GM19035 (cell line): ENCODE results near the gene NRBF2.
"Not testable (repeated sequence)": the region's sequence is repeated elsewhere in the genome, so short reads cannot be mapped to it uniquely, and the experiment has no call there.

Source experiments
- ATAC-seq: cut with Tn5 transposase; IDR thresholded peaks from one replicate; pipeline ENCODE4 v1.9.1; 2021; ENCODE audit not compliant: unreplicated experiment

The NRBF2 gene

DNA sequence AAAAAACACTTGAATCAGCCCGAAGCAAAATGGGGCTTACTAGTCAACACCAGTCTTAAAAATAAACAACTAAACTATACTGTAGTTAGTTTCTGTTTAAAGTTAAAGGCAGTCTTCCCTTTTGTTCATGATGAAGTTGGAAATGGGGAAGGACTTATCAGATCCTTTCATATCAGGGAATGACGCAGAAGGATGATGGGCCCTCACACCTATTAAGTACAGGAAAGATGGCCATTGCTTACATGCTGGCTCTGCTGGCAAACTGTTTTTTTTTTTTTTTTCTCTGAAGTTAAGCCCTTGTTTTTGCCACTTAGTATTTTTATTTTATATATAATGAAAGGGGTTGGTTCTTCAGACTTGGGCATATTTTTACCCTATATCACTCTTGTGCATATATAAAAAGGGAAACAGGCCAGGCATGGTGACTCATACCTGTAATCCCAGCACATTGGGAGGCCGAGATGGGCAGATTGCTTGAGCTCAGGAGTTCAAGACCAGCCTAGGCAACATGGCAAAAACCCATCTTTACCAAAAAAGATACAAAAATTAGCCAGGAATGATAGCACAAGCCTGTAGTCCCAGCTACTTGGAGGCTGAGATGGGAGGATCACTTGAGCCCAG lies 16.6 kb upstream of the NRBF2 start:
- ATAC-seq, result no peak

GRCh38 chr10:63119041-63119440 lies 14.1 kb upstream of the NRBF2 start:
- ATAC-seq, result no peak

DNA sequence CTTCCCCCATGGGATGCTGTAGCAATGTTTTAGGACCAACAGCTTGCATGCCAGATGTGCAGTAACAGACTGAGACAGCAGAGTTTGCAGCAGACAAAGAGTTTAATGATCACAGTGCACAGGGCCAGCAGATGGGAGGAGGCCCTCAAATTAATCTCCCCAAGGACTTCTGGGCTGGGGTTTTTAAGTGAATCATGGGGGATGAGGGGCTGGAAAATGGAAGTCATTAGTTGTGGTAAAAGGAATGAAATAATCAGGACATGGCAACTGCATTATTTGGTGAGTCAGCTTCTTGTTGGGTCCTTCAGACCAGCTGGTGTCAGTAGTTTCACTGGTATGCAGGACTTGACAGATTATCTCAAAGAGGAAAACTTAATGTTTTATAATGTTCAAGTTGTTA lies 12.6 kb upstream of the NRBF2 start:
- no peak for ATAC-seq

- no peak for ATAC-seq
These were observed 9.3 kb upstream of the NRBF2 start for GRCh38 chr10:63123727-63124362.

- ATAC-seq, result no peak
These were observed 7.7 kb upstream of the NRBF2 start for GRCh38 chr10:63125459-63125858.

GRCh38 chr10:63128443-63128842 lies 4.7 kb upstream of the NRBF2 start:
- ATAC-seq, result no peak

GRCh38 chr10:63129888-63130287 lies 3.2 kb upstream of the NRBF2 start:
- no peak for ATAC-seq

DNA sequence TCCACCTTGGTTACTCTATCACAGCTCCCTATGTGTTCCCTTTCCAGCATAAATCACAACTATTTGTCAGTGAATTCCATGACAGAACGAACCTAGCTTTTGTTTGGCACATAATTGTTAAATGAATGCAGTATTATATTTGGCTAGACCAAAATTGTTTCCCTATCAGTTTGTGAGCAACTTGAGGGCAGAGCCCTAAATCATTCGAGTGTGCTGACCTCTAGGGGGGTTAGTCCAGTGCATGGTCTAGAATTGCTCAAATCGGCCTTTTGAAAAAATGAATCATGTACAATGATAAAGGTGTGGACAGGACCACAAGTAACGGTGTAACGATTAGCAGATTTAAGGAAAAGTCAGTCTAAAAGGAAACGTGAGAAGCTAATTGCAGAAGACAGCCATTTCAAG lies 475 bp upstream of the NRBF2 start:
- ATAC-seq, result no peak

GRCh38 chr10:63133821-63134557 lies 861 bp downstream of the NRBF2 start:
- ATAC-seq, result no peak

DNA sequence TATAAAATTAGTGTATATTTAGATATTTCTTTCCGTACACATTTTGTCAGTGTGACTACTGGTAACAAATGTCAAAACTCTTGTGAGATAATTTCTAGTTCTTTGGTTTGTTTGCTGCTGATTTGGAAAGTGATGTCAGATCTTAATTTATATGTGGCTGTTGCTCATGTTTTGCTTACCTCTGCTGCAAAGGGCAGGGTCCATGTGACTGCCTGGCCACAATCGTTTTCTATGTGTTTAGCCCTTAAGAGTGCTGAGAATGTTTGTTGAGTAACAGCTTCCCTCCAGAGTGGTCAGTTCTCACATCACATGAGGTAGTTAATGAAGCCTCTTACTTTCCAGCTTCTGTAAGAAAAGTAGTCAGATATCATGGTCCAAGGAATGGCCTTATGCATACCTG lies 4.2 kb downstream of the NRBF2 start:
- no peak for ATAC-seq

DNA sequence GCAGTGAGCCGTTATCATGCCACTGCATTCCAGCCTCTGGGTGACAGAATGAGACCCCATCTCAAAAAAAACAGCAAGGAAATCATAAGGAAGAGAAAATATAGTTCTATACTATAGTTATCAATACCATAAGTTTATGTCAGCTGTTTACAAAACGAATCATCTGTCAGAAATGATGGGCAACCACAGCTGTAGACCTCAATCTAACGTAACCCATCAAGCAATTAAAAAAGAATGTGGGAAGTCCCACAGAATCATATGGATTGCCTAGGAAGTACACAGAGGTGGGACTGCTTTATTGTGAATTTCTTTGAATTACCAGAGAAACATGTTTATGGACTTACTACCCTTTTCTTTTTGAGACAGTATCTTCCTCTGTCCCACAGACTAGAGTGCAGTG lies 6.9 kb downstream of the NRBF2 start:
- no peak for ATAC-seq

DNA sequence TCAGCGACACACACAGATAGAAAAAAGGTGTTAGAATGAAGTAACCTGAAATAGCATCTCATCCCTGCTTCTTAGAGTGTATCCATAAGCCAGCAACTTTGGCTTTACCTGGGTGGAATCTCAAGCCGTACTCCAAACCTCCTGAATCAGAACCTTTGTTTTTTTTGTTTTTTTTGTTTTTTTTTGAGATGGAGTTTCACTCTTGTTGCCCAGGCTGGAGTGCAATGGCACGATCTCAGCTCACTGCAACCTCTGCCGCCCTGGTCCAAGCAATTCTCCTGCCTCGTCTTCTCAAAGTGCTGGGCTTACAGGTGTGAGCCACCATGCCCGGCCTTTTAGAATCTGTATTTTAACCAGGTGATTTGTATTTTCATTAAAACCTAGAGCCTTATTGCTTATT lies 9.0 kb downstream of the NRBF2 start:
- no peak for ATAC-seq

- no peak for ATAC-seq
These were observed 10.9 kb downstream of the NRBF2 start for GRCh38 chr10:63143987-63144386.

- no peak for ATAC-seq
These were observed 12.7 kb downstream of the NRBF2 start for GRCh38 chr10:63145782-63146181.

DNA sequence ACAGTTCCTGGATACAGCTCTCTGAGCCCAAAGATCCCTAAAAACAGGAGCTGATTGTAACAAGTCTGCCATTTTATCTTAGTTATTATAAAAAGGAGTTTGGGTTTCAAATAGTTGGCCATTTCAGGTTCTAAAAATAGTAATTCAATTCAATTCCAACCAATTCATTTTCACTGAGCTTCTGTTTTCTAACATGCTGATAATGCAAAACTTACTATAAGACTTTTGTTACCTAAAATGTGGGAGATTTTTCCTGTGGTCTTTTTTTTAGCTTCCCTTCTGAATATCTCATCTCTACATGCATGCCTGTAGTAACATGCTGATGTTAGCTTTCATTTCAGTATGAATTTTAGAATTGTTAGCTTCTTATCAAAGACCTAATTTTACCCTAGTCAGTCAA lies 13.4 kb downstream of the NRBF2 start:
- no peak for ATAC-seq

DNA sequence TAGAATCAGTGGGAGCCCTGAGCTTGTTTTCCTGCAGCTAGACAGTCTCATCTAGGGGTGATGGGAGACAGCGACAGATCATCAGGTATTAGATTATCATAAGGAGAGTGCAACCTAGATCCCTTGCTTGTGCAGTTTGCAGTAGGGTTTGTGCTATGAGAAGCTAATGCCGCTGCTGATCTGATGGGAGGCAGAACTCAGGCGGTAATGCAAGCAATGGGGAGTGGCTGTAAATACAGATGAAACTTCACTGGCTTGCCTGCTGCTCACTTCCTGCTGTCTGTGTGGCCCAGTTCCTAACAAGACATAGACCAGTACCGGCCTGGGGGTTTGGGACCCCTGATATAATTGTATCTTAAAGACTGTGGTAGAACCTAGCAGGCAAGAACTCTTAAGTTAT lies 17.6 kb downstream of the NRBF2 start:
- ATAC-seq, result no peak

DNA sequence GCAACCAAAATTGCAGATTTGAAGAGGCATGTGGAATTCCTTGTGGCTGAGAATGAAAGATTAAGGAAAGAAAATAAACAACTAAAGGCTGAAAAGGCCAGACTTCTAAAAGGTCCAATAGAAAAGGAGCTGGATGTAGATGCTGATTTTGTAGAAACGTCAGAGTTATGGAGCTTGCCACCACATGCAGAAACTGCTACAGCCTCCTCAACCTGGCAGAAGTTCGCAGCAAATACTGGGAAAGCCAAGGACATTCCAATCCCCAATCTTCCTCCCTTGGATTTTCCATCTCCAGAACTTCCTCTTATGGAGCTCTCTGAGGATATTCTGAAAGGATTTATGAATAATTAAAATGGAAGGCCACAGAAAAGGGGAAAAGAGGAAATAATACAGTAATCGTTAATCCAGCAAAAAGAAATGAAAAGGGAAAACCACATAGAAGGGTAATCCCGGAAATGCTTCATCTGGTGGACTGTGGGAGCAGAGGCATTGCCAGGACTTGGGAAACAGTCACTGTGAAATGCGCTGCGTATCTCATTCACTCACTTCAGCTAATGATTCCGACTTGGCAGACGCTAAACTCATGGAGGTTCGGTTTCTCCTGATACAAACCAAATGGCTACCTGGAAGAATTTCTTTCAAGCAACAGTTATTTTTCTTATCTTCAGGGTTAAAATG lies 20.9 kb downstream of the NRBF2 start:
- not testable (repeated sequence) for ATAC-seq

- ATAC-seq, result no peak
These were observed 21.6 kb downstream of the NRBF2 start for GRCh38 chr10:63154546-63155387.

DNA sequence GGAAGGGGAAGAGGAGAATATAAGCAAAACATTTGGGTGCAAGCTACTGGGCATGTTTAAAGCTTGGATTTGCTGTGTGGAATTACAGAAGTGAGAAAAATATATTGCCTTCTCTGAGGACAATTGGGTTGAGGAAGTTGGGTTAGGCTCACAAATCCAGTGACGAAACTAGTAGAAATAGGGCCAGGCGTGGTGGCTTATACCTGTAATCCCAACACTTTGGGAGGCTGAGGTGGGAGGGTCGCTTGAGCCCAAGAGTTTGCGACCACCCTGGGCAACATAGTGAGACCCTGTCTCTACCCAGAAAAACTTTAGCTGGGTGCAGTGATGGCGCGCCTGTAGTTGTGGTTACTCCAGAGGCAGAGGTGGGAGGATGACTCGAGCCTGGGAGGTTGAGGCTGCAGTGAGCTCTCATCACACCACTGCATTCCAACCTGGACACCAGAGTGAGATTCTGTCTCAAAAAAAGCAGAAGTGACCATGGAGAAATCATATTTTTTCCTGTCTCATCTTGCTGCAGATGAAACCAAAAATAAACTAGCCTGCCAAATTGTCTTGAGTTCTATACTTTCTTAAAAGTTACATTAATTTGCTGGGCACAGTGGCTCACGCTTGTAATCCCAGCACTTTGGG lies 22.4 kb downstream of the NRBF2 start:
- no peak for ATAC-seq

DNA sequence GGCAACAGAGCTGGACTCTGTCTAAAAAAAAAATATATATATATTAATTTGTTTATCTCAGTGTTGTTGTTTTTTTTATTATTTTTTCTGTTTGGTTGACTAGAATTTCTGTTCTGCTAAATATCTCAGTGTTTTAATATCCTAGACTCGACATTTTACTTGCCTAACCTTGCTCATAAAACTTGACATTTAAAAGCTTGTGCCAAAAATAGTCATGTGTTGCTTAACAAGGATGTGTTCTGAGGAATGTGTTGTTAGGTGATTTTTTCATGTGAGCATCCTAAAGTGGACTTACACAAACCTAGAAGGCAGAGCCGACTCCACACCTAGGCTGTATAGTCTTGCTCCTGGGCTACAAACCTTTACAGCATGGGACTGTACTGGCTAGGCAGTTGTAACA lies 23.1 kb downstream of the NRBF2 start:
- ATAC-seq, result no peak
